ENCODE measurements around the gene ROS1.
A peak's percentile ranks its signal among the peaks of the same experiment; 100 is the strongest.

The ROS1 gene

GRCh38 chr6:117307655-117308054 lies 118.1 kb downstream of the ROS1 start:
- DNase-seq, result peak in 1 of 3 experiments; percentile 13

GRCh38 chr6:117306227-117306790 lies 119.4 kb downstream of the ROS1 start:
- no peak for DNase-seq

GRCh38 chr6:117304446-117304845 lies 121.3 kb downstream of the ROS1 start:
- DNase-seq, result no peak

GRCh38 chr6:117303323-117303722 lies 122.4 kb downstream of the ROS1 start:
- no peak for DNase-seq

GRCh38 chr6:117298941-117299340 lies 126.8 kb downstream of the ROS1 start:
- no peak for DNase-seq

GRCh38 chr6:117290173-117290846 lies 135.4 kb downstream of the ROS1 start:
- DNase-seq, result peak in 1 of 3 experiments; percentile 14

GRCh38 chr6:117288083-117288715 lies 137.5 kb downstream of the ROS1 start:
- DNase-seq, result no peak

- DNase-seq, result peak in 1 of 3 experiments; percentile 9
Measured at GRCh38 chr6:117280922-117281321, 144.8 kb downstream of the ROS1 start.

GRCh38 chr6:117276778-117277316 lies 148.9 kb downstream of the ROS1 start:
- no peak for DNase-seq

GRCh38 chr6:117275711-117276110 lies 150.0 kb downstream of the ROS1 start:
- no peak for DNase-seq

GRCh38 chr6:117275205-117275604 lies 150.5 kb downstream of the ROS1 start:
- no peak for DNase-seq

GRCh38 chr6:117272891-117273290 lies 152.9 kb downstream of the ROS1 start:
- no peak for DNase-seq

GRCh38 chr6:117272032-117272866 lies 153.5 kb downstream of the ROS1 start:
- no peak for DNase-seq

GRCh38 chr6:117270843-117271507 lies 154.8 kb downstream of the ROS1 start:
- no peak for DNase-seq

GRCh38 chr6:117270055-117270842 lies 155.5 kb downstream of the ROS1 start:
- peak in 2 of 3 experiments; percentile 43 to 49 for DNase-seq

- no peak for DNase-seq
Measured at GRCh38 chr6:117269638-117270054, 156.1 kb downstream of the ROS1 start.

- DNase-seq, result no peak
Measured at GRCh38 chr6:117268924-117269323, 156.8 kb downstream of the ROS1 start.

GRCh38 chr6:117267766-117268534 lies 157.8 kb downstream of the ROS1 start:
- DNase-seq, result no peak

- DNase-seq, result no peak
Measured at GRCh38 chr6:117267054-117267347, 158.7 kb downstream of the ROS1 start.

GRCh38 chr6:117266257-117267053 lies 159.3 kb downstream of the ROS1 start:
- DNase-seq, result peak in 1 of 3 experiments; percentile 47

Data from NCI-H1417 (cell line).